Stimulated activated CD8-positive, alpha-beta memory T cell treated with anti-CD3 and anti-CD28 coated beads, Interleukin-7, amount 100 ng/mL, for 24 hours (primary cell): ENCODE data around the gene ELOVL1.
A peak's percentile ranks its signal among the peaks of the same experiment; 100 is the strongest.
"Not testable (repeated sequence)": the region's sequence is repeated elsewhere in the genome, so short reads cannot be mapped to it uniquely, and the experiment has no call there.

ENCODE experiments used
- DNase-seq: peaks from one replicate; pipeline ENCODE4 v3.0.0-alpha.2; 2020; ENCODE audit warnings: low read depth

ELOVL1 gene

GRCh38 chr1:43367904-43368645 is at the start of gene ELOVL1:
Gene ELOVL1 (minus strand): TSS chr1:43368011. CDS start chr1:43365609, 2,402 bp downstream.
- DNase-seq = peak; percentile 81

GRCh38 chr1:43415901-43416300 is 48.1 kb upstream of the ELOVL1 start:
- no peak for DNase-seq

- DNase-seq = peak; percentile 39
These were observed 46.9 kb upstream of the ELOVL1 start for GRCh38 chr1:43414634-43415223.

GRCh38 chr1:43413426-43413825 is 45.6 kb upstream of the ELOVL1 start:
- DNase-seq = not testable (repeated sequence)

- no peak for DNase-seq
These were observed 42.8 kb upstream of the ELOVL1 start for GRCh38 chr1:43410571-43410970.

- DNase-seq = no peak
These were observed 38.0 kb upstream of the ELOVL1 start for GRCh38 chr1:43405876-43406234.

- no peak for DNase-seq
These were observed 37.5 kb upstream of the ELOVL1 start for GRCh38 chr1:43405219-43405875.

- no peak for DNase-seq
These were observed 36.5 kb upstream of the ELOVL1 start for GRCh38 chr1:43404353-43404752.

- DNase-seq = no peak
These were observed 34.5 kb upstream of the ELOVL1 start for GRCh38 chr1:43402089-43402865.

GRCh38 chr1:43400441-43400840 is 32.6 kb upstream of the ELOVL1 start:
- not testable (repeated sequence) for DNase-seq

- no peak for DNase-seq
These were observed 30.4 kb upstream of the ELOVL1 start for GRCh38 chr1:43398227-43398626.

- no peak for DNase-seq
These were observed 28.2 kb upstream of the ELOVL1 start for GRCh38 chr1:43396059-43396458.

GRCh38 chr1:43395523-43395922 is 27.7 kb upstream of the ELOVL1 start:
- DNase-seq = no peak

GRCh38 chr1:43392702-43393101 is 24.9 kb upstream of the ELOVL1 start:
- DNase-seq = no peak

- DNase-seq = peak; percentile 85
These were observed 21.8 kb upstream of the ELOVL1 start, which contains the start of the genes MED8 and SZT2 for GRCh38 chr1:43389326-43390313. Gene MED8 (minus strand): TSS chr1:43389800. CDS start chr1:43389764, 36 bp downstream. Gene SZT2 (plus strand): TSS chr1:43389899. CDS start chr1:43389969, 70 bp downstream.

GRCh38 chr1:43388613-43389012 is 20.8 kb upstream of the ELOVL1 start:
- DNase-seq = no peak

- DNase-seq = no peak
These were observed 20.3 kb upstream of the ELOVL1 start for GRCh38 chr1:43387976-43388599.

- no peak for DNase-seq
These were observed 18.9 kb upstream of the ELOVL1 start for GRCh38 chr1:43386676-43387075.

- DNase-seq = no peak
These were observed 15.6 kb upstream of the ELOVL1 start for GRCh38 chr1:43383449-43383848.

- DNase-seq = no peak
These were observed 14.4 kb upstream of the ELOVL1 start for GRCh38 chr1:43382027-43382779.
